ENCODE measurements around the gene KDM8.
"Not testable (repeated sequence)": the region's sequence is repeated elsewhere in the genome, so short reads cannot be mapped to it uniquely, and the experiment has no call there.

The KDM8 gene

DNA sequence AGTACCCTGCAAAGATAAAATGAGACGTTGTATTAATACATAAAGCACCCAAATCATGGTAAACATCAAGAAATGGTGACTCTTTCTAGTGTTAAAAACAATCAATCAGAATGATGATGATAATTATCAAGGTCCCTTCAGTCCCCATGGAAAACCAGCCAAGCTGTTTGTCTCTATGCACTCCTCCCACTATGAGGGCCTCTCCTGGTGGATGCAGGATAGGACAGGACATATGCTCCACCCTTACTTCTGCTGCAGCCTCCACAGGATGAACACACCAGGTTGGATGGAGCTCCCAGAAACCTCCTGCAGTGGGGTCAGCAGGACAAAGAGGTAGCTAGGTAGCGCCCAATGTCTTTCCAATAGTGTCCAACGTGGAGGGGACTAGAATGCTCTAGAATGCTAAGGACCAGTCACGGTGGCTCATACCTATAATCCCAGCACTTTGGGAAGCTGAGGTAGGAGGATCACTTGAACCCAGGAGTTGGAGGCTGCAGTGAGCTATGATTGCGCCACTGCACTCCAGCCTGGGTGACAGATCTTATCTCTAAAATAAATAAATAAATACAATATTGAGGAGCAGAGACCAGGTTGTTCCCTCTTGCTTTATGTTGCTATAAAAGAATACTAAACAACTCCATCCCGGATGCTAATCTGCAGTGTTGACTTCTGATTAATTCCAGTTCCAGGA, 9.9 kb upstream of the KDM8 start:
- DNase-seq, result no peak

DNA sequence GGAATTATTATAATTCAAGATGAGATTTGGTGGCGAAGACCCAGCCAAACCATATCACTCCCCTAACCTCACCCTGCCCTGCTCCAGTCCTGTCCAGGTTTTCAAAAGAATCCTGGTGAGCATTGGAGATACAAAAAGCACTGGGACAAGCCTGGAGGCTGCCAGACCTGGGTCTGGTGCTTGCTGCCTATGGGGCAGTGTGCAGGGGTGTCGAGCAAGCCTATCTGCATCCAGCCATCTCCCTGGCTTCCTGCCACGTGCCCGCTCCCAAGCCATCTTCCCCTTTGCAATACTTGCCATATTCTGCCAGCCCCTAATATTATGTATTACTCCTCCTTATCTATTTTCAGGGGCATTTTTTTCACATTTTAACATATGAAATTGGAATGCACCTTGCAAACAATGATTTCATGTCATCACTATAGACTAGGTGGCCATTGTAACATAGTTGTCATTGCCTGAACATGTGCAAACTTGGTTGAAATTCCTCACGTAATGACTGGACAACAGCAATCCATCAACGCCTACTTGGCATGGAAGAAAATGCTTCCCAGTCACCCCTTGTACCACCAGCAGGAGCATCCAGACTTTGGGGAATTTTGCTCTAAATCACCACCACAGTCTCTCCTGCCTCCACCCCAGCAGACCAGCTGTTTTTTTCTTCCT, 8.1 kb upstream of the KDM8 start:
- DNase-seq, result no peak

DNA sequence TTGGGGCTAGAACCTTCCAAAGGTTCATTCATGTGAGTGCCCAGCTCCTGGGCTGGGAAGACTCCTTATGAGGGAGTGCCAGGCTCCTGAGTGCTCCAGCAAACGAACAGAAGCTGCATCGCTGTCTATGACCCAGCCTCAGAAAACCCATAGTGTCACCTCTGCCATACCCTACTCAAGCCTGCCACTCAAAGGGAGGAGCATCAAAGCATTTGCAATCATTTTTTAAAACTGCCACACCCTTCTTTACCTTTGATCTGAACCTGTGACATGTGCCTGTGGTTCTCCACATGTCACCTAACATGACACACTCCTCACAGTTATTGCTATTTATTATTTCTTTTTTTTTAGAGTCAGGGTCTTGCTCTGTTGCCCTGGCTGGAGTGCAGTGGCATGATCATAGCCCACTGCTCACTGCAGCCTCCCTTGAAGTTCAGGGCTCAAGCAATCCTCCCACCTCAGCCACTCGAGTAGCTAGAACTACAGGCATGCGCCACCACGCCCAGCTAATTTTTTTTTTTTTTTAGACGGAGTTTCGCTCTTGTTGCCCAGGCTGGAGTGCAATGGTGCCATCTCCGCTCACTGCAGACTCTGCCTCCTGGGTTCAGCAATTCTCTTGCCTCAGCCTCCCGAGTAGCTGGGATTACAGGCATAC, 7.3 kb upstream of the KDM8 start:
- DNase-seq, result no peak

DNA sequence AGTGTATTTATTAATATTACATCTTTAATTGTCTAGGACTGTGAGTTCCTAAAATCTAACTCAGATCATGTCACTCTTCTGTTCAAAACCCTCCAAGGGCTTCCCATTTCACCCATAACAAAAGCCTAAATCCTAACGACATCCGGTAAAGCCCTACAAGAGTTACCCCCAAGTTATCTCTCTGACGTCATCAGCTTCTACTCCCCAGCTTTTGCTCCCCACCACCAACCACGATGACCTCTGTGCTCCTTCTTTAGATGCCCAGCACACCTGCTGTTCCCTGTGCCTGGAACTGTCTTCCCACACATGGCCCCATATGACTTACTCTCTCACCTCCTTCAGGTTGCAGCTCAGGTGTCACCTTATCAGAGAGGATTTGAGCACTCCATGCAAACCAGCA, 6.3 kb upstream of the KDM8 start:
- no peak for DNase-seq

DNA sequence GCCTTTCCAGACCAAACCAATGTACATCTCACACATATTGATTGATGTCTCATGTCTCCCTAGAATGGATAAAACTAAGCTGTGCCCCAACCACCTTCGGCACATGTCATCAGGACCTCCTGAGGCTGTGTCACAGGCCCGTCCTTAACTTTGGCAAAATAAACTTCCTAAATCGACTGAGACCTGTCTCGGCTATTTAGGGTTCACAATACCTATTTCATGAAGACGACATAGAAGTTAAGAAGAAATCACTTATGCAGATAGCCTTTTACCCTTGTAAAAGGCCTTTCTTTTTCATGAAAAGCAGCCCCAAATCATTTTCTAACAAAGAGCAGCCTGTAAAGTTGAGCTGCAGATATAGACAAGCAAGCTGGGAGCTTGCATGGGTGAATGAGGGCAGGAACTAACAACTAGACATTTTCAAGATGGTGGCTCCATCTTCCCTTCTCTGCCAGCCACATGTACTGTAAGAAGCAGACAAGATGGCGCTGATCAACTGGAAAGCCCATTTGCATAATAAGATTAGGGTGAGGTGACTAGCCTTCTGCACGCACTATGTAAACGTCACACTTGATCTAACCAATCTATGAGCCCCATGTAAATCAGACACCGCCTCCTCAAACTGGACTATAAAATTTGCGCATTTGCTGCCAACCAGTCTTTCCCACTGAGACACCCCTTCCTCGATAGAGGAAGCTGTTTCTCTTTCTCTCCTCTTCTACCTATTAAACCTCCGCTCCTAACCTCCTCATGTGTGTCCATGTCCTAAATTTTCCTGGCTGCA, 4.7 kb upstream of the KDM8 start:
- DNase-seq, result no peak

DNA sequence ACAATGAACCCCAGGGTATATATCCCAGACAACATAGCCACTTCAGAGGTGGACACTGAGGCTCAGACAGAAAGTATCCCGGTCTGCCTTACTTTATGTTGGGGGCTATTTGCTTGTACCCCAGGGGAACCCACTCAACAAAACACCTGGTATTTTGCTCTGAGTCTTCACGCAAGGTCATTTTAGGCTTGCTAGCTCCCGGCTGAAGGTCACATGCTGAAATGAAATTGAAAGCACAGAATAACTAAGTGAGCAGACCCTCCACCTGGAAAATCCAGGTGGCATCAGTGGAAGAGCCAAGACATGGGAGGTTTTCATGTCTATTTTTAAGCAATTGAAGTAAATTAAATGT, 4.1 kb upstream of the KDM8 start:
- no peak for DNase-seq

DNA sequence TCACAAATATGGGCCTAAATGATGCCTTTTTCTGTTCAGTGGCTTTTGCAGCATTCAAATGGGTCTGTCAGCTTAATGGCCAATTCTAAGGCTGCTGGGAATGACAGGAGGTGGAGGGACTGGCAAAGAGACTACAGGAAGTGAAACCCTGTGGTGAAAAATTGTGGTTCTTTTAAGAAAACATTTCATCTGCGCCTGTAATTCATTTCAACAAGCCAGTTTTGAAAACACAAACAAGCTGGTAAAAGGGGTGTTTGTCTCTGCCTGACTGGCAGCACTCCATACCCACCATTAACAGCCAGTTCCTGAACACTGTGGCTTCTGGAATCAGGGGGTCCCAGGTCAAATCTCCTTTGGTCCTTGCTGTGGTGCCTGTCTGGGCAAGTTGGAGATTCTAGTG, 3.6 kb upstream of the KDM8 start:
- DNase-seq, result no peak

DNA sequence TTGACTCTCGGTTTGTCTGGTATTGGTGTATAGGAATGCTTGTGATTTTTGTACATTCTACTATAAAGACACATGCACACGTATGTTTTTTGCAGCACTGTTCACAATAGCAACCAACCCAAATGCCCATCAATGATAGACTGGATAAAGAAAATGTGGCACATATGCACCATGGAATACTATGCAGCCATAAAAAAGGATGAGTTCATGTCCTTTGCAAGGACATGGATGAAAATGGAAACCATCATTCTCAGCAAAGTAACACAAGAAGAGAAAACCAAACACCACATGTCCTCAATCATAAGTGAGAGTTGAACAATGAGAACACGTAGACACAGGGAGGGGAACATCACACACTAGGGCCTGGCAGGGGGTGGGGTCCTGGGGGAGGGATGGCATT, 2.4 kb upstream of the KDM8 start:
- not testable (repeated sequence) for DNase-seq

DNA sequence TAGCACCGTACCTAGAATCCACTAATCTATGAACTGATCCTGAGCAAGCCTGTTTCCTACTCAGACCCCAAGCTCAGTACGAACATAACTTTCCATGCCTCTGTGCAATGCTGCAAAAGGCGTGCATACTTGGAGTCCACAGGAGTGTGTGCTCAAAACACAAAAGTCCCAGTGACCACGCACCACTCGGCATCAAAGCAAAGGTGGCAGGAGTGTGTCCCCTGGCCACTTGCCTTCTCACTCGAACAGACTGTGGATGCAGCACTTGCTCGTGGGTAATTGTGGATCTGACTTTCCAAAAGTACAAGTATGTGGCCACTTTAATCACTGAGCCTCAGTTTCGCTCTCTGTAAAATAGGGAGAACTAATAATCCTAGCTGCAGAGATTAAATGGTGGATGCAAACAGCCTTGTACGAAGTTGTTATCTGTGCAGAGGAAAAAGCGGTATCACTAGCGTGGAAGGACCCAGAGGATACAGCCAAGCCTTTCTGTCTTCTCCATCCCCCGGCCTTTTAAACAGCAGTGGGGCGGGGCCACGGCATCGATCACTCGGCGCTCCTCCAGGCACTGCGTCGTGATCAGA, 311 bp upstream of the KDM8 start:
- peak; percentile 85 for DNase-seq

DNA sequence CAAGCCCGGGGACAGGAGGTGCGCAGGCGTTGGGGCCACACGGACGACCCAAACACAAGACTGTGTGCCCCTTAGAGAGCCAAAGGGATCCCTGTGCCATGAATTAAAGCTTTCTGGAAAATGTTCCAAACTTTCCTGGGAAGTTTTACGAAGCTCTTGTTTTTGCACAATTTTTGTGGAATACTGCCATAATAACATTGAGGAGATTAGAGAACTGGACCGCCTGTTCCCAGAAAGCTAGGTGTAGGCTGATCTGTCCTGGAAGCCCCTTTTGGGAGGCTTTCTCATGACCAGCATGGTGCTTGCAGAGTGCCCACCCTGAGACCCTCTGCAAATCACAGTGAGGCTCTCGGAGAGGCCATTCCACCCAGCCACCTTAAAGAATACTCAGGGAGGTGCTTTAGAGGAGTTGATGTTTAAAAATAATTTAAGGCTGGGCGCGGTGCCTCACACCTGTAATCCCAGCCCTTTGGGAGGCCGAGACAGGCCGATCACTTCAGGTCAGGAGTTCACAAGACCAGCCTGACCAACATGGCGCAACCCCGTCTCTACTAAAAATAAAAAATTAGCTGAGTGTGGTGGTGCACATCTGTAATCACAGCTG, 1.1 kb downstream of the KDM8 start:
- DNase-seq, result no peak

DNA sequence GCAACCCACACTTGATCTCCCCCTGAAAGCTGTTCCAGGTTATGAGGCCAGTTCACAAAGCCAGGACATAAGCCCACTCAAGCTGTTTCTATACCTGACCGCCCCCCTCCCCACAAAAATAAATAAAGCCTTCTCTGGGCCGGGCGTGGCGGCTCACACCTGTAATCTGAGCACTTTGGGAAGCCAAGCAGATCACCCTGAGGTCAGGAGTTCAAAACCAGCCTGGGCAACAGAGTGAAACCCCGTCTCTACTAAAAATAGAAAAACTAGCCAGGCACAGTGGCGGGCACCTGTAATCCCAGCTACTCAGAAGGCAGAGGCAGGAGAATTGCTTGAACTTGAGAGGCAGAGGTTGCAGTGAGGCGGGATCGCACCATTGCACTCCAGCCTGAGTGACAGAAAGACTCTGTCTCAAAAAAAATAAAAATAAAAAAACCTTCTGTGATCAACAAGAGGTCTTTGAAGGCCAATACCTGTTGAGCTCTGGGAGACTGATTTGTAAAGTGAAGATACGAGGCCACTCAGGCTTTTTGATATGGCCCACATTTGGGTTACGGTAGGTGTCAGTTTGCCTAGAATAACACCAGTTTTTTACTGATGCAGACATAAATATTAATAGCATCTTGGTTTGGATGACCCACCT, 2.2 kb downstream of the KDM8 start:
- no peak for DNase-seq

DNA sequence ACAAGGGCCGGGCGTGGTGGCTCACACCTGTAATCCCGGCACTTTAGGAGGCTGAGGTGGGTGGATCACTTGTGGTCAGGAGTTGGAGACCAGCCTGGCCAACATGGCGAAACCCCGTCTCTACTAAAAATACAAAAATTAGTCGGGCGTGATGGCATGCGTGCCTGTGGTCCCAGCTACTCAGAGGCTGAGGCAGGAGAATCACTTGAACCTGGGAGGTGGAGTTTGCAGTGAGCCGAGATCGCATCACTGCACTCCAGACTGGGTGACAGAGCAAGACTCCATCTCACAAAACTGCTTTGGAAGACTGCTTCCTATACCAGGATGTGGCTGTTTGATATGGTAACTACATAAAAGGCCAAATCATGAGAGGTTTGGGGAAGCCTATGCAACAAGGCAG, 3.8 kb downstream of the KDM8 start:
- not testable (repeated sequence) for DNase-seq

DNA sequence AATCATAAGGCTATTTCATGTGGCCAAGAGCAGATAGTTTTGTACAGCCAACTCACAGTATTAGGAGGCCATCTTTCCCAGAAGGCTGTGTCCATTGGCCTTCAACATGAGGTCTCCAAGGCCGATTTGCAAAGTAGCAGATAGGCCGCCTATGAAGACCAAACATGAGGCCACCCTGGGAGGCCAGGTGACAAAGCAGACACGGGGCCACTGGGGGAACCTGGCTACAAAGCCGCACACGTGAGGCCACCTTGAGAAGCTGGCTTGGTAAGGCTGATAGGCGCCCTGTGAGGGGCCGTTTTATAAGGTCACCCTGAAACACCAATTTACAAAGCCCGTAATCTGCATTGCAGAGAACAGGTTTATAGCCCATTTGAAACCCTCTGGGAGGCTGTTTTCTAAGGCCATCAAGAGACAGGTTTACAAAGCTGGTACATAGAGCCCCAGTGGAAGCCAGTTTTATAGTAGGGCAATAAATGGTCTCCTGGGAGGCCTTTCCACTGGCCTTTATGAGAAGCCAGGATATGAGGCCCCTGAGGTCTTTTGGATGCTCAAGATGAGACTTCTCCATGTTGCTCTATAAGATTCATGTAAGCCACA, 4.9 kb downstream of the KDM8 start:
- no peak for DNase-seq

DNA sequence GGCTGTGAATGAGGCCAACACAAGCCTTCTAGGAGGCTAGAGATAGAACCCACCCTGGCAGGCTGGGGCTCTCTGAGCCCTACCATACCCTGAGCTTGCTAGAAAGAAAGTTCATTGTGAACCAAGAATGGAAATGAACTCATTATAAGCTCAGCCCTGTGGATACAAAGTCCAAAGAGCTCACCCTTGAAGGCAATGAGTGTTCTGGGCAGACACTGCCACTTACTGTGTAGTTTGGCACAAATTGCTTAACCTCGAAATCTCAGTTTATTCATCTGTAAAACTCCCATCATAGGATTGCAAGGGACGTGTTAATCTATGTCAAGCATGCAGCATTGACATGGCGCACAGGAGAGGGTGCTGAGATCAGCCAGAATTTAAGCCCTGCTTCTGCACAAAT, 5.5 kb downstream of the KDM8 start:
- no peak for DNase-seq

DNA sequence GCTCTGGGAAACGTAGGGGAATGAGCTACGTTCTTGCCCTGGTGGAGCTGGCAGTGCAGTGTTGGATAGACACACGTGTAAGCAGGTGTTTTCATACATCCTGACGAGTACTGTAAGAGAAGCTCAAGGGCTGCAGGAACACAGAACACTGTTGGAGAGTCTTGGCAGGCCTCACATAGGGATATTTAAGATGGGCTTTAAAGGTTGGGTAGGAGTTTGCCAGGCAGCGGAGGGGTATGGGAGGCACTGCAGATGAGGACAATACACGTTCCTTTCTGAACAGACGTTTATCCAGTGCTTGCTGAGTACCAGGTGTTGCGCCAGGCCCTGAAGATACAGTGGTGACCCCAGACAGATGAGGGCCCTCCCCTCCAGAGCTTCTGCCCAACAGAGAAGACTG, 6.3 kb downstream of the KDM8 start:
- DNase-seq, result no peak

DNA sequence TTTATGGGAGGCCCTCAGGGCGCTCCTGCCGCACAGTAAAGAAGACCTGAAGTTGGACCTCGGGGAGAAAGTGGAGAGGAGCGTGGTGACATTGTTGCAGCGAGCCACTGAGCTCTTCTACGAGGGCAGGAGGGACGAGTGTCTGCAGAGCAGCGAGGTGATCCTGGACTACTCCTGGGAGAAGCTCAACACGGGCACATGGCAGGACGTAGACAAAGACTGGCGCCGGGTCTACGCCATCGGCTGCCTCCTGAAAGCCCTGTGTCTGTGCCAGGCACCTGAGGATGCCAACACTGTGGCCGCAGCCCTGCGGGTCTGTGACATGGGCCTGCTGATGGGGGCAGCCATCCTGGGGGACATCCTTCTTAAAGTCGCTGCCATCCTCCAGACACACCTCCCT, 6.8 kb downstream of the KDM8 start:
- DNase-seq, result no peak

DNA sequence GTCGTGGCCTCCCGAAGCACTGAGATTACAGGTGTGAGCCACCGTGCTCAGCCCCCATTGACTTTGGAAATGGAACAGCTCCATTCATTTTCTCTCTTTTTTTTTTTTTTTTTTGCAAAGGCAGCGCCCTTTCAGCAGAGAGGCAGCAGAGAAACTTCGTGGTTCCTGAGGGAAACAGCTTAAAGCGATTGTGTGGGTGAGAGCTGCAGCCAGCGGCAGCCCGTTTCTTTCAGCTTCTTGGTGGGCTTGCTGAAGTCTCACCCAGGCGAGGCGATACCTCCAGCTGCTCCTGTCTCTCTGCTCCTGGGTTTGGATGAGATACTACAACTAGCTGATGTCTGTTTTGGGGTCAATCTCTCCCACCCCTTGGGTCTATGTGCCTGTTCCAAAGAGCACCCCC, 7.7 kb downstream of the KDM8 start:
- DNase-seq, result no peak

DNA sequence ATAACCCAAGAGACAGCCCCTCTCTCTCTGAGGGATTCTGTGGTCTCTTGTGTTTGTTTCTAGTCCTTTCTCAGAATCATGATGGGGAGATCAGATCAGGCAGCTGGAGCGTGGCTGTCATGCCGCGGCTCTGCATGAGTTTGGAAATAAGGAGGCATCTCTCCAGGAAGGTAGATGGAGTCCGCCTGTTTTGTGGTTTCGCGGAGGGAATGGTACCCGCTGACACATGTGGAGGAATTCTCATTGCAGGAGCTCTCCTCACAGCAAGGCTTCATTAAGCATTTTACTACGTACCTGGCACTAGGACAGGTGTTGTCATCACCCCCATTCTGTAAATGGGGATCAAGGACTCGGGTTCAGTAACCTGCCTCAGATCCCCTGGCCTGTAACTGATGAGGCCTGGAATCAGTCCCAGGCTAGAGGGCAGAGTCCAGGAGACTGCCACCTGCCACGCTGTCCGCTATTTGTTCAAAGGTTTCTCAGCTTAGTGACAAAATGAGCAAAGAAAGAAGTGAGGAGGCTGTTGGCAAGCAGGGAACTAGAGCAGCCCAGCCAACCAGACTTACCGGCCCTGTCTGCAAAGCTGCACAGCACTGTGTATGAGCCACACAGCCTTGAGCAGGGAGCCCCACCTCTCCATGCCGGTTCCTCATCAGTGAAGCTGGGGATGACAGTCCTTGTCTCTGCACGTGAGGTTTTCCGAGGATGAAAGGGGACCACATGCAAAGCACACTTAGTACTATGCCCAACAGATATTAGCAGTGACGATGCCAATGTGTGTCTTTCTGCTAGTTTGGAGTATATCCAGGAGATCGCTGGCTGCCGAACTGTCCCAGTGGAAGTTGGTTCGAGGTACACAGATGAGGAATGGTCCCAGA, 11.0 kb downstream of the KDM8 start:
- DNase-seq, result no peak

DNA sequence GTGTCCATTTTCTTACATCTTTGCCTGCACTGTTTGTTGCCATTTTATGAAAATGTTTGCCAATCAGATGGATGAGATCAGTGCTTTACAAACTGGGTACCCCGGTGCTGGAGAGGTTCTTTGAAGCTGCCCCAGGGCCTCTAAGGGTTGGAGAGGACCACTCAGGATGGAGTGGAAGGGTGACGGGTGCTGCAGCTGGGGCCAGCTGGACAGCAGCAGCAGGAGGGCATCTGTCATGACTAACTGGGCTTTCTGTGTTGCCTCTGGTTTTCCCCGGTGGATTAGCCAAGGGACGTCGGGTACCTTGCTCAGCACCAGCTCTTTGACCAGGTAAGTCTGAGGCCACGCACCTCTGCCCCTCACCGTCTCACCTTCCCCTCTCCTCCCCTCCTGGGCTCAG, 12.3 kb downstream of the KDM8 start:
- no peak for DNase-seq

DNA sequence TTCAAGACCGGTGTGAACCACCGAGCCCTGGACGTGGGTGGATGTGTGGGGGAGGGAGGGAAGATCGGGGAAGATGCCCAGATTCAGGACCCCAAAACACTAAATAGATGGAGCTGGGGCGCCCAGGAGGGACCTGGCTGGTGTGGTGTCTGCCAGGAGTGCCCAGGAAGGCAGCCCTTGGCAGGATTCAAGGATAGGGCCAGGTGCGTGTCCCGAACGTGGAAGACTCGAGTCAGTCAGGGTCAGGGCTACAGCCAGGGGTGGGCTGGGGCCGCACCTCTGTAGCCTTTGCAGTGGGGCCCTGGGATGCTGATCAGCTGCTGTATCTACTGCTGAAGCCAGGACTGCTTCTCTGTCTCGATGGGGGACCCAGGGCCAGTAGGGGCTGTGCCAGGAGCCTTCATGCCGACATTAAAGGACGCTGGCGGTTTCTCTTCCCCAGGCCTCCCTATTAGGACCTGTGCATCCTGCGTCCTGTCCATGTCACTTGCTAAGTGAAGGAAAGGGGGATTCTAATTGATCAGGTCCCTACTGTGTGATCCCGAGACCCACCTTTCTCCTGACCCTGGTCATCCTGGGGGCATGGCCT, 13.1 kb downstream of the KDM8 start:
- no peak for DNase-seq

DNA sequence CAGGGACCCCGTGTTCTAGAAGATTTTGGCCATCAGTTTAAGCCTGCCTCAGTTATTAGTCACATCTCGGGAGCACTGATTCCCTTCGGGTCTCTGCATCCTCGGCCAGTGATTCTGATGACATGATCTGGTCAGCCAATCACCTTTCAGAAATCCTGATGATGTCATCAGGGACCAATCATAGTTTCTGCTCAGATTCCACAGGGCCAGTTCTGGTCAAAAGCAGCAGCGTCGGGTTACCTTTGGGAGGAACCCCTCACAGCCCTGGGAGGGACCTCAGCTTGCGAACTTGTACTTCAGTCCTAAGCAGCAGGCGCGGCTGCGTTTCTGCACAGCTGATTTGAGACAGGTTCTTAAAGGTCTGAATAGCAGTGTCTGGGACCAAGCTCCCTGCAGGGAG, 13.9 kb downstream of the KDM8 start:
- DNase-seq, result no peak
